CD4-positive, alpha-beta T cell treated with Interleukin-15 for 1 hour (primary cell): ENCODE data around the gene PDLIM7.

Source experiments
- DNase-seq: peaks from one replicate; pipeline ENCODE4 v3.0.0-alpha.2; 2020

The PDLIM7 gene

DNA sequence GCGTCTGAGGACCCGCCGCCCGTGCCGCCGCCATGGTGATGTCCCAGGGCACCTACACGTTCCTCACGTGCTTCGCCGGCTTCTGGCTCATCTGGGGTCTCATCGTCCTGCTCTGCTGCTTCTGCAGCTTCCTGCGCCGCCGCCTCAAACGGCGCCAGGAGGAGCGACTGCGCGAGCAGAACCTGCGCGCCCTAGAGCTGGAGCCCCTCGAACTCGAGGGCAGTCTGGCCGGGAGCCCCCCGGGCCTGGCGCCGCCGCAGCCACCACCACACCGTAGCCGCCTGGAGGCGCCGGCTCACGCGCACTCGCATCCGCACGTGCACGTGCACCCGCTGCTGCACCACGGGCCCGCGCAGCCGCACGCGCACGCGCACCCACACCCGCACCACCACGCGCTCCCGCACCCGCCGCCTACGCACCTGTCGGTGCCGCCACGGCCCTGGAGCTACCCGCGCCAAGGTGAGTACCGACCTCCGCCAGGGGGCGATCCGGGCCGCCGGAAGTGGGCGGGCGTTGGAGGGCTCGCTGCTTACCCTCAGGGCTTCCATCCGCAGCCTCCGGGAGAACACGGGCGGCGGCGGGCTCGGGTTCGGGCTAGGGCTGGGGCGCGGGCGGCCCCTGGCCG, 42.3 kb downstream of the PDLIM7 start:
- DNase-seq: peak; percentile 91

DNA sequence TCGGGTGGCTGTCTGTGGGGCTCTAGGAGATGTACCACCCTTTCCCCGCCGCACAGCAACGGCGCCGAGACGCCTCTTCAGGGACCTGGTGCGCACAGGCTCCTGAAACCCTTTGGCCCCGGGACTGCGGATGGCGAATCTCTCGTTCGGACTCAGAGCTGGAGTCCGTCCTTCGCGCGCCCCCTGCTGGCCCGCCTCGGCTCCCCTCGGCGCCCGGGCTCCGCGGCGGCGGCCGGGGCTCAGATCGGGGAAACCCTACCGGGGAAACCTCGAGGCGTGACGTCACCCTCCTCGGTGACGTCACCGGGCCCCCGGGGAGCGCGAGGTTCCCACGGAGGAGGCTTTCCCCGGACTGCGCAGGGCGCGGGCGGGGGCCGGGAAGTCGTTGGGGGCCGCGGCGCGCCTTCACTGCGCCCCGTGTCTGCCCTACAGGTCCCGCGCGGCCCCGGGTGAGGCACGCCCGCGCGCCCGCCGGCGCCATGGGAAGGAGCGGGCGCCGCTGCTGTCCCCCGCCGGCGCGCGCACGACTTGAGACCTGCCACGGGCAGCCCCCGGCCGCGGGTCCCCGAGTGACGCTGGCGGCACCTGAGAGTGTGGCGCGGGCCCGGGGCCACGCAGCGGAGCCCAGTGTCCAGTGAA, 42.9 kb downstream of the PDLIM7 start:
- DNase-seq: peak; percentile 95

DNA sequence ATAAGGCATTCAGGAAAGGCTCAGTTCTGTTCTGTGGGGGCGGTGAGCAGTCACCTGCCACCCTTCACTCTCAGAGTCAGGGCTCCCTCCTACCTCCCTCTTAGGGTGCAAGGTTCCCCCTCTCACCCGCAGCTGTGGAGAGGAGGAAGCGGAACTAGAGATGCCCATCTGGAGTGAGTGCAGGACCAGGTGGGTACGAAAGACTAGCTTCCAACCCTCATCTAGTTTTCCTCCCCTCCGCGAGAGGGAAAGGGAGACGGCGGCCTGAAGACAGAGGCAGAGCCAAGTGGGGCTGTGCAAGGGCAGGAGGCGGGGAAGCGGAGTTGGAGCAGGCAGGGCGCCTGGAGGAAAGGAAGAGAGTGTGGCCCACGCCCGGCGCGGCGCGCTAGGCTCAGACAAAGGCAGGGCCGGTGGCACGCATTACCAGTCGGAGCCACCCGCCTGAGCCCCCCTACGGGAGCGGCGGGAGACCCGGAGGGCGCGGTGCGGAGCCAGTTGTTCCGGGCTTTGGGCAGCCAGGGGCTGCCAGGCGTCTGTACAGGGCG, 43.5 kb downstream of the PDLIM7 start:
- DNase-seq: peak; percentile 64

DNA sequence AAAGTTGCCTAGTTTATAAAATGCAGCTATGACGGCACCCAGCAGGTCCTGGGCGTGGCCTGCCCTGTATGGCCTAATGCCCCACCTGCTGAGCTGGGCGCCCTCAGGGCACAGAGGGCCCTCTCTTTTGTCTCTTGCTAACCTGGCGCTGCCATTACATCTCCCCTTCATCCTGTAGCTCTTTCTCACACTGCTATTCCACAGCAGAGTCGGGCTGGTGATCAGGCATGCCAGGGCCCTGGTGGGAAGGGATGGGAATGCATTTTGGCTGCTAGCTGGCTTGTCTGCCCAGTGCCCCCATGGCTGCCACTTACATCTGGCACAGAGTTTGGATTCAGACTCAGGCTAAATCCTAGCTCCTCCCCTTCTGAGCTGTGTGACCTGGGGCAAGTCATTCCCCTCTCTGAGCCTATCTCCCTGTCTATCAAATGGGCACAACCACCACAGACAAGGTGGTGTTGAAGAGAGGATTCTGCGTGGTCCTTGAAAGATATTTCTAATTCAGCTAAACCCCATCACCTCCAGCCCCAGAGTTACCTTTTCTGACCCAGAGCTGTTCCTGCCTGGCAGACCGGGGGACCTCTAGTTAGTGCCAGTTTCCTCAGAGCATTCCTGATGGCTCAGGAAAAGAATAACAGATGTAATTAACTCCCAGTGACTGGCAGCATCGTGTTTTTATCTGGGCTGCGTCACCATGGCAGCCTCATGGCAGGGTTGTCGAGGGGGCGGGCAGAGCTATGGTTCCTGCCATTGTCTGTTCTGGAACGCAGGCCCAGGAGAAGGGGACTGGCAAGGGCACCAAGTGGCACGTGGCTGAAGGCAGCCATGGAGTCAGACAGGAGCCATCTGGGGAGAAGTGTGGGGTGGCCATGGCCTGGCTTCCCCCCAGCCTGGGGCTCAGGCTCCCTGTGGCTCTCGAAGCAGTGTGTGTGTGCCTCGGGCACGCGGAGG, 44.4 kb downstream of the PDLIM7 start:
- DNase-seq: no peak

DNA sequence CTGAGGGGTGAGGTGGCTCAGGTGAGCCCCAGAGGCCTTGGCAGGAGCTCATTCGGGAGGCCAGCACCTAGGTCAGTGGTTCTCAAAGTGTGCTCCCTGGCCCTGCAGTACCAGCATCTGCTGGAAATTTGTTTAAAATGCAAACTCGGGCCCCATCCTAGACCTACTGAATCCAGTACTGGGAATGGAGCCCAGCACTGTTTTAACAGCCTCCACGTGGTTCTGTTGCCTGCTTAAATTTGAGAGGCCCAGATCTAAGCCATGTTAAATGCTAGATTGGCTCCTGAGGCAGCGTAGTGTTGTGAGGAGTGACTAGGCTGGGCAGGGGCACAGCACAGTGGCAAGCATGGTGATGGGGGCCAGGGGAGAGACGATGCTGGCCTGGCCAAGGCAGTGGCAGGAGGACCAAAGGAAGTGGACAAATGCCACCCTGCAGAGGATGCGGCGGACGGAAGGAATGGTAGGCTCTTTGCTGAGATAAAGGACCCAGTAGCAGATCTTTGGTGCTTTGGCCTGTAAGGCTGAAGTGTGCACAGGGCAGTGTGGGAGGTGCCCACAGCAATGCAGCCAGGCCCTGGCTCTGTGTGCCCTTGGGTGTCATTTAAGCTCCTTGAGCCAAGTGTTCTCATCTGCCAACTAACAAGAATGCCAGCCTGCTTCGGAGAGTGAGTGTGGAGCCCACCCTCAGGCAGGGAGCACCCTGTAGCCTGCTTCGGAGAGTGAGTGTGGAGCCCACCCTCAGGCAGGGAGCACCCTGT, 46.6 kb downstream of the PDLIM7 start:
- DNase-seq: no peak

DNA sequence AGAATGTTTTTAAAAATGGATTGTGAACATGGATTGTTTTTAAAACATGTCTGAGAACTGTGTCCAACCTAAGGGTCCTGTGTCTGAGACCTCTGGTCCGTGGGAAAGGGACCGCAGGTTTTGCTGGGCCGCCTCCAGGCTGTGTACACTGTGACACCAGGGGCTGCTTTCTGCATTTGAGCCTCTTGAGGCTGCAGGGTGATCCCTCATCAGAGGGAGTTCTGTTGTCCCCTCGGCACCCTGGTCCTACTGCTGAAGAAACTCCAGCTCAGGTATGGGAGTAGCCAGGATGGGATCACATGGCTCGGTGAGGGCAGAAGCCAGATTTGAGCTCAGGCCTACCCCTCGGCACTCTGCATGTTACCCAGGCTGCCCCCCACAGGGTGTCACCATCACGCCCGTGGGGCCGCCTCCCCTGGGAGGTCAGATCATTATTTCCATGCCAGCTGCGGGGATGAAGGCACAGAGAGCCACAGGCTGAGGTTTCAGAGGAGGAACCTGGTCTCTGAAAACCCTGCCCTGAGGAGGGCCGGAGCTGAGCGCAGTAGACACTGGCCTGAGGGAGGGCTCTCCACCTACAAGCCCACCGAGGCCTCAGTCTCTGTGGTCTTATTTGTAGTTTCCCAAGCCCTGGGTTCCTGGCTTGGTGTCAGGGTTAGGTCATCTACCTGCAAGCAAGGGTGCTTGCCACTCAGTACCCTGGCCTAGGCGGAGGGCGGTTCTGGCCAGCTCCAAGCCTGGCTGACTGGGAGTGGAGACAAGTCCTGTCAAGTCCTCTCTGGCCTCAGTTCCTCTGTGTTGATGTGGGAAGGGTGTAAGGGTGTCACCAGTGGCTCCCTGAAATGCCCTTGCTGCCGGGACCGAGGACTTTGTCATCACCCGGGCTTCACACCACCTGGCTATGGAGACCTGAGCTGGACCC, 48.0 kb downstream of the PDLIM7 start:
- no peak for DNase-seq

DNA sequence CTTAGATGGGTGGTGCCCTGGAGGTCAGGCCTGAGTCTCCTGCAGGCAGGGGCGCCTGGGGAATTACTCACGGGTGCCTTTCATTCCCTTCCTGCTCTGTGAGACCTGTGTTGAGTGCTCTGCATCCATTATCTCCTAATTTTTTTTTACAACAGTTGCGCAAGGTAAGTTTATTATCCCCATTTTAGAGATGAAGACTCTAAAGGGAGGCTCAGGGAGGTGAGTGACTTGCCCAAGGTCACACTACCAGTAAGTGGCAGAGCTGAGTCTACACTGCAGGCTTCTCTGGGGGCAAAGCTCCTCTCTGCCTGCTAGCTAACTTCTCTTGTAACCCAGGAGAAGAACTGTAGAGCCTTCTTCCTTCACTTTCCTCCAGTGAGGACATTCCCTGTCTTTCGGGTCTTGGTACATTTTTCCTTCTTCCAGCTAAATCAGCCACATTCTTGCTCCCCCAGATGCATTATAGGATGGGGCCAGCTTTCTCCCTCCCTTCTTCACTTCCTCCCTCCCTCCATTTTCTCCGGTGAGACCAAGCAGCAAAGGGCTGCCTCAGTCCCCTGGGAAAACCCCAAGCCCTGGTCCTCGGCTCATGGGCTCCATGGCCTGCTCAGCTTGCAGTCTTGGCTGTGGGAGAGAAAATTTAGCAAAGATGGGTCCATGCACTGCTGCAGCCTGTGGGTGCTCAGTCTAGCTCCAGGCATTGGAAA, 49.0 kb downstream of the PDLIM7 start:
- no peak for DNase-seq

DNA sequence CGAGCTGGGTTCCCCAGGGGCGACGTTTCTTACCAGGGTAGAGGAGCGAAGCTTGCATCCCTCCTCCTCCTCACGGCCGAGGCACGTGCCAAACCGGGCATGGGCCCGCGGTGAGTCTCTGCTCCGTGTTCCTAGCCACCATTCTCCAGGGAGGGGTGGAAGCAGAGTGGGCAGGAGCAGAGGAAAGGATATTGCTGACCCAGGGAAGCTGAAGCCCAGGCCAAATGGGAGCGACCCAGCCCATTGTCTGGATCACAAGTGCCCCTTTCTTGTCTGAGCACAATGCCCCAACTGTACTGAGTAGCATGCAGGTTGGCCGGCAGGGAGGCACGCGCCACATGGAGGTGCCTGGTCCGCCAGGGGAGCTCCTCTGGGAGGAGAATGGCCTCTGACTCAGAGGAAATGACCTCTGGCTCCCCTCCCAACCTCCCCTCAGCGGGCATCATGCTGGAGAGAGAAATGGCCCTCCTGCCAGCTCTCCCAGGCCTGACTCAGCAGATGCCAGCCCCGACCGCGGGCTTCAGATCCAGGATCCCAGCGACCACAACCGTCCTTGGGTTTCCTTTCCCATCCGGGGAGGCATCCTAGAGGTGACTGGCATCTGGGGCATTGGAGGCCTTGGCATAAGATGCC, 49.7 kb downstream of the PDLIM7 start:
- peak; percentile 59 for DNase-seq

DNA sequence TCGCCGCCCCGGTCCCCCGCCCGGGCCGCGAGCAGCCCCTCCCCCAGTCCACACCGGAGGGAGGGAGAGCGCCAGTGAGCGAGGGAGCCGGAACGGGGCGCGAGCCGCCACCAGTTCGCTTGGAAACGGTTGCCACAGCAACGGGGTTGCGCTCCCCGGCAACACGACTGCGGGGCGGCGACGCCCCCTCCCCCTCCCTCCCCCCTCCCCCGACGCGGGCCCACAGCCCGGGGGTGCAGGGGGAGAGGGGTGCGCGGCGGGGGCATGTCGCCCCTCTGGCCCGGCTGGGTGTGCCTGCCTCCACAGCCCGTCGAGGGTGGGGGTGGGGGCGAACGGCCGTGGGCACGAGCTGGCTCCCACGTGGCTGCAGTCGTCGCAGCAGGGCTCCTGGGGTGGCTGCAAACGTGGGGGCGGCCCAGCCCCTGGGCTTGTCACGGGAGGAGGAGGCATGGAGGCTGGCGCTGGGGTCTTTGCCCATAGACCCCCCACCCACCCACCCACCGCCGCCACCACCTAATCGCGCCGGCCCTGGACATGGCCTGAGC, 50.3 kb downstream of the PDLIM7 start:
- DNase-seq: peak; percentile 87

DNA sequence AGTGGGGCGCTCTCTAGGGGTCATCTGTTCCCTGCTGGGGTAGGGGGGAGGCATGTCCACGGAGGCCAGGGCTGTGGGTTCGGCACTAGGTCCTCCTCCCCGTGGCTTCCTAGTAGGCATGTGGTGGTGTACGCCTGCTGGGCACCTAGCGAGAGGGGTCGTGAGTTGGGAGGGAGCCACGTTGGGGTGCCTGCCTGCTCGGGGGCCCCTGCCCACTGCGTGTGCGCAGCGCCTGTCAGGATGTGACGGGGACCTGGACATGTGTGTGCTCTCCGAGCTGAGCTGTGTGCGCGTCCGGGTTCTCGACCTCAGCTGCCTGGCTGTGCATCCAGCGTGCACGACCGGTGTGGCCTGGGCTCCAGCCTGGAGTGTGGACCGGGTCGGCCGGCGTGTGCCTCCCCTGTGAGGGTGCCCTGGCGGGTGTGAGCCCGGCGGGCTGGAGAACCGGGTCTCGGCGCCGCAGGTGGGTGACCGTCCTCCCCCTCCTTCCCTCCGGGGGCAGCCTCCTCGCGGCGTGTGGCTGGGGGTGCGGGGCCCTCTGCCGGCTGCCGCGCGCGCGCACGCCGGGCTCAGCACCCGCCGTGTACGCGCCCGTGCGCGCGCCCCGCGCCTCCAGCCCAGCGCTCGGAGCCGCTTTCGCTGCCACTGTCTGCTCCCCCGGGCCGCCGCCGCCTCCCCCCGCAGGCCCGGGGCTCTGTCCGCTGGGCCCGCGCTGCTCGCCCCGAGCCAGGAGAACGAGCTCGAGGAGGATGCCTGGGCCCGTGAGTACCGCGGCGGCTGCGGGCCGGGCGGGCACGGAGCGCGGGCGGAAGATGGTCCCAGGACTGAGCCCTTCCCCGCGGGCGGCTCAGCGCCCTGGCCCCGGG, 51.0 kb downstream of the PDLIM7 start, which contains the start of gene PRR7:
Gene PRR7 (plus strand): TSS at position 615 of the 866 bp plus-strand sequence. CDS start 8,254 bp downstream, outside the sequence.
- peak; percentile 76 for DNase-seq

DNA sequence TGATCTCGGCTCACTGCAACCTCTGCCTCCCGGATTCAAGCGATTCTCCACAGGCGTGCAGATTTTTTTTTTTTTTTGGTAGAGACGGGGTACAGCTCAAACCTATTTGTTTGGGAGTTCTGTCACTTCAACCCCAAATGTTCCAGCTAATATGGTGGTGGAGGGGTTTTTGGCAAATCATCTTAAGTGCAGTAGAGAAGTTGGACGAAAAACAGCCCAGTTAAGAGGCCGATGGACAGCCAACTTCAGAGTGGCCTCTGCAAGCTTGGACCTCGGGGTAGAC, 51.5 kb downstream of the PDLIM7 start:
- no peak for DNase-seq

DNA sequence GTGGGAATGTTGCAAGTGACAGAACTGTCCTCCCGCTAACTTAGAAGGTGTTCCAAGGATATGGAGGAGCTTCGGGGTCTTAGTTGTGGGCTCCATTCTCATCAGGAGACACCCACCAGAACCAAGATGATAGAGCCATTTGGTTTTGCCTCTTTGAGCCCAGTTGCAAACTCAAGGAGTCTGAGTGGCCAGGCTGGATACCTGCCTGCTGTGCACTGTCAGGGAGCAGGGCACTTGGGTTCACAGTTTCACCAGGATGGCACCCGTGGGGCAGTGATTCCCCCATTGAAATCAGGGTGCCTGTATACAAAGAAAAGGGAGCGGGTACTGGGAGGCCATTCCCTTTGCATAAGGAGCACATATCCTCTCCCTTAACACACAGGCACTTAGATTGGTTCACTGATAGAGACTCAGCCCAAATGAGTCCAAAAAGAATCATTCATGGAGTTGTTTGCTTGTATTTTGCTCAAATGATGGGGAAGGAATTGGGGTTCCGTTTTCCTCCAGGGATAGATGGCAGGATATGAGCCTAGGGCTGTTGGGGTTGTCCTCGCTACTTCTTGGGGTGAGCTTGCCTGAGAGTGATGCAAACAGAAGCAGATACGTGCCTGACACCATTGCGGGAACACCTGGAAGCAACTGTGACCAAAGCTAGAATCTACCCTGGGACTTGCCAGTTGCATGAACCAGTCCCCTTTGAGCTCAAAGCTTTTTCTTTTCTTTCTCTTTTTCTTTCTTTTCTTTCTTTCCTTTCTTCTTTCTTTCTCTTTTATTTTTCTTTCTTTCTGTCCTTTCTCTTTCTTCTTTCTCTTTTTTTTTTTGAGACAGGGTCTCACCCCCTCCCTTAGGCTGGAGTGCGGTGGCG, 52.1 kb downstream of the PDLIM7 start:
- DNase-seq: no peak

DNA sequence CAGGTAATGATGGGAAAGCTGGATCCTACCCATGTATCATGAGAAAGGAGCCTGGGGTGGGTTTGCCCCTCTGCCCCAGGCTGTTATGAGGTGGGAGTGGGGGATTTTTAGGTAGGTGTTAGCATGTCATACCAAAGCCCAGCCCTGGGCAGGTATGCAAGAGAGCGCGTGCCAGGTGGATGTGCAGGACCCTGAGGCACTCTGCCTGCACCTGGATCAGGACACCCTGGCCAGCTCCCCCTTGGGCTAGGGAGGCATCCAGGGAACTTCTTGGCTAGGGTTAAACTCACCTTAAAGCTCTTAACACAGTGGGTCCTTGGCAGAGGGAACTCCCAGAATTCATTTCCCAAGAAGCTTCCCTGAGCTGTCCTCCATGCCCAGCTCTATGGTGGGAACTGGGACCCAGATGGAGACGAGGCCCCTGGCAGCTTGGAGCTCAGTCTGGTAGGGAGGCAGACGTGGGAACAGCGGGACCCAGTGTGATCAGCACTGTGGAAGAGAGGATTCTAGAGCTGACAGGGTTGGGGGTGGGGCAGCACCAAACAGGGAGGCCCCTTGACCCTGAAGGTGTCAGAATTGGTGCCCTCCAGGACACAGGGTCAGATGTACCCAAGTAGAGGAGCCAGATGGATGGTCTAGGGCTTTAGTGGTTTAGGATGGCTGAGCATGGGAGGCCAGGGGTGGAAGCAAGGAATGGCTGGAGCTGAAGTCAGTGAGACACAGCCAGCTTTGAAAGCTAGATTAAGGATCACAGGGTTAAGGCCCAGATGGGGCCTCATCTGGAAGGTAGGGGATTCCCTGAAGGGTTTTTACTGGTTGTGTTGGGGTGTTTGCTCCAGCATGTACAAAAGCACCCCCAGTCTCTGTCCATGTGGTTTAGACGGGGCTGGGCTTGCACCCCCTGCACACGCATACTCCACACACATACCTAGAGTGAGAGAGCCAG, 53.0 kb downstream of the PDLIM7 start:
- DNase-seq: no peak

DNA sequence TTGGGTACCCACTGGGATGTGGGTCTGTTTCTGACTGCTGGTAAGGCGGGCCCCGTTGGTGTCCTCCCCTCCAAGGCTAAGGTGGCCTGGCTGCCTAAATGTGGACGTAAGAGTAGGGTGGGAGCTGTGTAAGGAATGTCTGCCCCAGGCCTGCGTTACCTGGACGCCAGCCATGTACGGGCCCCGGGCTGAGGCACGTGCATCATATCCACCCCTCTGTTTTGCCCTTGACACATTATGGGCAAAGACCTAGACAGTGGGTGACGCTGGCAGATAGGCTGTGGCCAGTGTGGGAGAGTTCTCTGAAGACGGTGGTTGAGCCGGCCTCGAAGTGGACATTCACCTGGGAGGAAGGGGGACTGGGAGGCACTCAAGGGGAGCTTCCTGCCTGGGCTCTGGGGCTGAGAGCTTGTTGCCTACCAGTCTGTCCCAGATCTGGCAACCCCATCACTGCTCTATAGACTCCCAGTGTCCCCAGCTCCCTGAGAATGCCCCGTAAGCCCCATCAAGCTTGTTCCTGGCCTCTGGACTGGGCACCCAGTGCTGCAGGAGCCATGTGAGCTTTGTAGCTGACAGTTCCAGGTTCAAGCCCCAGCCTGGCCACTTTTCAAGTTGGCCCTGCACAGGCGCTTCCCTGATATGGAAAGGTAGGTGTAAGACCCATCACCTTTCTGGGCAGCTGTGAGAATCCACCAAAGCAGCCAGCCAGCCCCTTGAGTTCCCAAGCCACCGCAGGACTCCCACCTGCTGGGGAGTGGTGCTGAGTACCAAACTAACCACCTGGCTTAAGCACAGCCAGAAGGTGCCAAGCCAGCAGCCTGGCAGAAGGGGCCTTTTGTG, 54.0 kb downstream of the PDLIM7 start:
- no peak for DNase-seq

DNA sequence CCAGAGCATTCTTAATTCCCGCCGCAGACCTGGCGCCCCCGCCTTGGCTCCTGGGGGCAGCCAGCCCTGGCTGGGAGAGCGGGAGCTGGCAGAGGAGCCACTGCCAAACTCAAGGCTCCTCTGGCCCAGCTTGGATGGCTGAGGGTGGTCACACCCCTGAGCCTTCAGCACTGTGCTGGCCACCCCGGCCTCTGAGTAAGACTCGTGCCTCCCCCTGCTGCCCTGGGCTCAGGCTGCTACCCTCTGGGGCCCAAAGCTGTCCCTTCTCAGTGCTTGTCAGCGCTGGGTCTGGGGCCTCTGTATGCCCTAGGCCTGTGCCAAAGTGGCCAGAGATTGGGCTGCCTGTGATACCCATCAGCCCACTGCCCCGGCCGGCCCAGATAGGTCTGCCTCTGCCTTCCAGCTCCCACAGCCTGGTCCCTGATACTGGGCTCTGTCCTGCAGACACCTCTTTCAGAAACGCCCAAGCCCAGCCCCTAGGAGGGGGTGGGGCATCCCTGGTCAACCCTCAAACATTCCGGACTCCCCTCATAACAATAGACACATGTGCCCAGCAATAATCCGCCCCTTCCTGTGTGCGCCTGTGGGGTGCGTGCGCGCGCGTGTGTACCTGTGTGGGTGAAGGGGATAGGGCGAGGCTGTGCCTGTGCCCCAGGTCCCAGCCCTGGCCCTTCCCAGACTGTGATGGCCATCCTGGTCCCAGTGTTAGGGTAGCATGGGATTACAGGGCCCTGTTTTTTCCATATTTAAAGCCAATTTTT, 55.2 kb downstream of the PDLIM7 start:
- DNase-seq: peak; percentile 16
